ENCODE measurements around the gene RBMS3.
A peak's percentile ranks its signal among the peaks of the same experiment; 100 is the strongest.

The RBMS3 gene

DNA sequence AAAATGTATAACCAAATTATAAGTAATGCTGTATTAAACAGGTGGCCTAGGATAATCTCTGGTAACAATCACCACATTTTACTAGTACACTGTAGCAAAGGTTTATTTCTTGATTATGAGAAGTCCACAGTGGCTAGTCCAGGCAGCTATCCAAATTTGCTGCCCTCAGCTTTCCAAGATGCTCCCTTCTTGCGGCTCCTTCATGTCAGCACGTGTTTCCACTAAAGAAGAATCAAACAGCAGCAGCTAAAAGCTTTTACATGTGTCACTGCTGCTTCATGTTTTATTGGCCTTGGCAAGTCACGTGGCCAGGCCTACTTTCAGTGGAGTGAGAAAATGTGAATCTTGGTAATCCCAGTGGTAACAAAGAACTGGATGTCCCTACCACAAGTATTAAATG, 5.6 kb upstream of the RBMS3 start:
- no peak for DNase-seq

- no peak for DNase-seq
Measured at GRCh38 chr3:29277249-29277648, 3.6 kb upstream of the RBMS3 start.

- no peak for DNase-seq
Measured at GRCh38 chr3:29279286-29279685, 1.6 kb upstream of the RBMS3 start.

GRCh38 chr3:29279806-29280205, 1.1 kb upstream of the RBMS3 start:
- peak in 25 of 58 donors; percentile 2 to 49 (median 8) for DNase-seq

DNA sequence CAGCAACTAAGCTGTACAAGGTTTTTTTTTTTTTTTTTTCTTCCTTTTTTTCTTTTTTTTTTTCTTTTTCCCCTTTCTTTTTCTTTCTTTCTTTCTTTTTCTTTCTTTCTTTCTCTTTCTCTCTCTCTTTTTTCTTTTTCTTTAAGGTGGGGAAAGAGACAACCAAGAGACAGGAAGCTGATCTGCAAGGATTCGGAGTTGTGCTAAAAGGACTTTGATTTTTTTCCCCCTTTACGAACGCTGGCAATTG, 148 bp downstream of the RBMS3 start:
- DNase-seq: no peak

- peak in 1 of 58 donors; percentile 7 for DNase-seq
Measured at GRCh38 chr3:29281344-29282241, 722 bp downstream of the RBMS3 start.

DNA sequence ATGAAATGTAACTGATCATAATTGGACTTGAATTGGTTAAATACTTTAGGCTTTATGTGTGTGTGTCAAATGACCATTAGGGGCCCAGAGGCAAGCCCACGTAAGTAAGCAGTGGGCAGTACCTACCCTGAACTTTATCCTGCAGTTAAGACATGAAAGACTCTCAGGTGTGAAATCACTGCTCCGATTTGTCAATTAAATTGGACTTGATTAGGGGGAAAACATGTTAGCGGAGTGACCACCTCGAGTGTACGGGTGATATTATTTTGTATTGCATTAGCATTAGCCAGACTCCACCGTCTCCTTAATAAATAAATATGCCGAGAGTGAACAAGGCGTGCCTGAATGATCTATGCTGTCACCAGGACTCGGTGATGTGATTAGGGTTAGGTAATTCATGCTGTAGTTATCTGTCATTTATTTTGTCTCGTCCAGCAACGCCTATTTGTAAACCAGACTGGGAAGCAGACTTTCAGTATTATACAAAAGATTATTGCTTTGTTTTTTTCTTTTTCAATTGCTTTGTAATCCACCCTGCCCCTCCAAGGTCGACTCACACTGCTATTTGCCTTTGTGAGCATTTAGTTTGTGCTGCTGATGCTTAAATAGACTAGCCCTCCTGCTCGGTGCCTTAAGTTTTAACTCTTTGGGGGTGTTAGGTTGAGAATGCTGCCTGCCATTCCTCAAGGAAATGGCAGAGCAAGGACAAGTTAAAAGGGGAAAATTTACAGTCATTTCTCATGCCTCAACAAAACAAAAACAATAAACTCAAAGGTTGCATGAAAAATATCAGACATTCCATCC, 1.8 kb downstream of the RBMS3 start:
- DNase-seq: no peak

GRCh38 chr3:29283231-29284119, 2.6 kb downstream of the RBMS3 start:
- DNase-seq: no peak

- no peak for DNase-seq
Measured at GRCh38 chr3:29284497-29284896, 3.6 kb downstream of the RBMS3 start.

DNA sequence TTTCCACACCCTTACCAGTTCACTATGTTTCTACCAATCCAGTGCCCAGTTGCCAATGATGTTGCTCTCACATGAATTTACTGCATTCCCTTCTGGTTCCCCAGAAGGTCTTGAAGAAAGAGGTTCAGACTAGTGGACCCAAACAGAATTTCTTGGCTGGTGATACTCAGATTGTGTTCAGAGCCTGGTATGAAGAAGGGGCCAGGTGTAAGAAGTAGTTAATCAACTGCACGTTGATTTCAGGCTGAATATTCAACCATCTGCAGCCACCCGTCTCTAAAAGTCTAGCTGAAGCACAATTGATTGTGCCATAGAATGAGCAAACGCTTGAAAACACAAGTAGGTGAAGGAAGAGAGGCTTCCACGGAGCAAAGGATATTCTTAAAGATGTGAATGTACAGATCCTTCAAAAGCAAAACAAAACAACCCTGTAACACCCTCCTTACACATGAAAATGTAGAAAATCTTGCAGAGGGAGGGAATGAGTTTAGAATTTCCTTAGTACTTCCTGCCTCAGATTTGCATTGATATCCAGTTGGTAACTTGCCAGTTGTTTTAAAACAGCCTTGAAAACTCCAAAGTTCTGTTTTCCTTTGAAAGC, 4.7 kb downstream of the RBMS3 start:
- no peak for DNase-seq

DNA sequence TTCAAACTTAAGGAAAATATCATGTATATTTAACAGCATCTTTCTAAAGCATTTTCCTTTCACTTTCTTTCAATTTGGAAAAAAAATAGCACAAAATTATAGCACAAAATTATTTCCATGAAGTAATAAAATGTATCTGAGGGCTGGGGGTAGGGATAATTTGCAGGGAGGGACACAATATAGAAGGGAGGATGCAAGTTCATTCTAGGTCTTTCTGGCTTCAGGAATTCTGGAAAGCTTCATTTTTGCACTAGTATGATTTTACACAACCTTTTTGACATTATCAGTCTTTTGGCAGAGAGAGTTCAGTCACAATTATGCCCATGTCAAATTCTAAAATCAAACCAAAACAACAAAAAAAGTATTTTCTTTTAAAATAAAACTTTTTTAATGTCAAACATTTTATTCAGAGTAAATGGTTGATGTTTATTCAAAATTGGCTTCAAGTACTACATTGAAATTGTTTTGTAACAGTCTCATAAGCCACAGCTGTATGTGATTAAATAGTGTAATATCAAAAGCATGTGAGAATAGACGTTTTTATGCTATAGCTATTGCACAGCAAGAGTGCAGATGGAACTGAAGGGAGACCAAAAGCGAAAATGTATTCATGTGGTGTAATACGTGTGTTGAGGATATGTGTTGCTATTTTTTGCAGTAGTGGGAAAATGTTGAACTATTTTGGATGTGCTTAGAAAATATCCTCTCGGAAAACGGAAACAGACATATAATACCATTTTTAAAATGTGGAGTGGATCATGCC, 5.8 kb downstream of the RBMS3 start:
- DNase-seq: no peak

DNA sequence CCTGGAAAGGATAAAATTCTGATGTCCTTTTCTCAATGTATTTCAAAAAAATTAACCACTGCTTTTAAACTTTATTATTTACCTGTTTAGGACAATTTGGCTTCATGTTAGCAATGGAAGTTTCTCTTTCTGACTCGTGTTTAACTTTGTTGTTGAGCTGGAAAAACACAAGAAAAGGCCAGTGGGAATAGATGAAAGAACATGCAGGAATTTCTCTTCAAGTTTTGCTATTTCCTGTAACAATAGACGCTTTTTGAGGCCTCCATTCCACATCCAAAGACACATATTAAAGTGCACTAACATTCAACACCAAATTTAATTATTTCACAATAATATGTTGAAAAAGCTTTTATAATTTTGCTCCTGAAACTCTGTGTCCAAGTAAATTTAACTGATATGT, 9.7 kb downstream of the RBMS3 start:
- DNase-seq: no peak

DNA sequence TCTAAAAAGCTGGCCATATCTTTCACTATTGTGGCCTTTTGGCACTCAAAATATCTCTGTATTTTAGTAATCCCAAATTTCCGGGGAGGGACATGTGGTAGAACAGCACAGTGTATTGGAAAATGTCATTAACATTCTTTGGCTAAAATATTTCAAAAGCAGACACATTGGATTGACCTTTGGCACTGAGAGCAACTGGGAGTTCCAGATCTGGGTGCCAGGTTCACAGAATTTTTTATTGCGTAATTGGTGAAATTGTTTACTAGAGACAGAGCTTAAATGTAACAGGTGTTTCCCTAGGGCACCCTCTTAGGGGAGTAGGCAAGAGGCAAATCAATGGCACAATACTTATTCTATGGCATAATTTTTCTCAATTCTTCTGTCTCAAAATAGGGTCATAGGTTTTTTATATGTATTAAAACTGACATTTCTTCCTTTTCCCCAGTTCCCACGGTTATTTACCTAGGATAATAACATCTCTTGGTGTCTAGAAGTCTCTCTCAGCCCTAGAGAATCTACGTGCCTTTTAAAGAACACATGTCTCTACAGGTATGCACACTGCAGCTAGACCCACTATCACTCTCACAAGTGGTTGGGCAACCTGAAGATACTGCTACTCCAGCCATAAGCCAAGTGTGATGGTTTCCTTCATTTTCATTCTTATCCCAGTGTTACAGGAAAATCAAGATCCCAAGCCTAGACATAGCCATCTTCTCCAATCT, 10.6 kb downstream of the RBMS3 start:
- no peak for DNase-seq

GRCh38 chr3:29291982-29292363, 11.1 kb downstream of the RBMS3 start:
- no peak for DNase-seq

DNA sequence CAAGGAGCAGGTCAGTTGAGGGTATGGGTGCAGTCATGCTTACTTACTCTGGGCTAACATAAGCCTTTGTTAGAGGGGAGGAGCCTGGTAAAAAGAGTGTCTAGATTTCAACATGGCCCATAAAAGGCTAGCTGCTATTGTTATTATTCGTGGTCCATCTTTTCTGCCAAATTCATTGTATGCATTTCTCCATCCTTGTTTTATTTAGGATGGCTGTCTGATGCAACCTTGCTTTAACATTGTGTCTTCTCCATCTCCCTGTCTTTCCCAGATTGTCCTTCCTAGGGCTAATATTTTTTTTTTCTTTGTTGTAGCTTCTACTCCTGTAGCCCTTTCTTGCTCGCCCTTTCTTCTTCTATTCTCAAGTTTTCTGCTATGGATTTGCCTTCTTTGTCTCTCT, 12.6 kb downstream of the RBMS3 start:
- no peak for DNase-seq

GRCh38 chr3:29297998-29298397, 17.1 kb downstream of the RBMS3 start:
- no peak for DNase-seq

GRCh38 chr3:29301332-29302019, 20.6 kb downstream of the RBMS3 start:
- DNase-seq: no peak

- no peak for DNase-seq
Measured at GRCh38 chr3:29302619-29303018, 21.7 kb downstream of the RBMS3 start.

DNA sequence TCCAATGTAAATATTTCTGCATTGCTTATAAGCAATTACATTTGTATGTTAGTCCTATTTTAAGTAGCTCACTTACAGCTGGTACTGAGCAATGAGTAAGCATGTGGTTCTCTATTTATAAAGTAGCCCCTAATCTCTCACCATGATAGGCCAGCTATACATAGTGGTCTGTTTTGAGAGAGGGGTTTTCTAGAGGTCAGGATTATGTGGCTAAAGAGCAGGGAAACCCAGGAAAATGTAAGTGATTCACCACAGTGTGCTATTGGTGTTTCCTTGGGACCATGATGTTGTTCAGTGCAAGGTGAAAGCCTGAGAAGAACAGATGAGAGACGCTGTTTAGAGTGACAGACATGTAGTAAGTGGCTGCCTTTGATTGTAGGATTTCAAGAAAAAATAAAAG, 26.4 kb downstream of the RBMS3 start:
- no peak for DNase-seq

All from anterior cingulate cortex (tissue), 58 donors.